Body of pancreas (tissue), 4 donors: ENCODE measurements around the gene ADAMTSL2. TPM values are rescaled to one million over a fixed set of nuclear protein-coding genes. Genes with fewer than 3 reads are reported as not detected.

ENCODE experiments used
- ATAC-seq: fragments of 150-250 bp; one replicate; pipeline ENCODE4 v1.9.1; 2016
- DNase-seq, 4 donors: peaks; one replicate each; pipeline ENCODE4 v3.0.0-alpha.2; 2019
- H3K27ac ChIP-seq, 4 donors: fragments of 200-600 bp; sonication (generic); 1 replicate in 3 of 4; 2 replicates in 1 of 4; pipeline versions ENCODE4 v1.5.1 to v1.6.1; 2016 to 2019; ENCODE audit warnings: mild to moderate bottlenecking in 1 of 4, mixed read lengths in 1 of 4, moderate library complexity in 1 of 4
- H3K27me3 ChIP-seq, 2 donors: fragments of 200-600 bp; sonication (generic); one replicate each; pipeline ENCODE4 v1.6.0; 2016; ENCODE audit warnings: mild to moderate bottlenecking in 1 of 2
- H3K36me3 ChIP-seq, 2 donors: fragments of 200-600 bp; sonication (generic); replicated peaks in 1 of 2; 2 replicates each; pipeline ENCODE4 v1.5.1; 2016; ENCODE audit warnings: low read depth in 2 of 2; ENCODE audit not compliant: insufficient read depth in 1 of 2
- H3K4me1 ChIP-seq: fragments of 200-600 bp; sonication (generic); one replicate; pipeline ENCODE4 v1.6.0; 2016
- H3K4me3 ChIP-seq, 2 donors: fragments of 200-600 bp; sonication (generic); 1 replicate in 1 of 2; 2 replicates in 1 of 2; pipeline ENCODE4 v1.5.1; 2016 to 2019
- H3K9me3 ChIP-seq, 3 donors: fragments of 200-600 bp; sonication (generic); 1 replicate in 2 of 3; 2 replicates in 1 of 3; pipeline ENCODE4 v1.5.1; 2016
- POLR2A ChIP-seq, 3 donors: fragments of 450-650 bp; IDR thresholded peaks; one replicate each; pipeline ENCODE4 v1.6.1; 2016; ENCODE audit warnings: antibody characterized with exemption in 3 of 3, mild to moderate bottlenecking in 2 of 3
- WGBS, 2 donors: methylation state at CpG; one replicate each; pipeline ENCODE4 v1.1.5; 2017; 5-methylcytosine and 5-hydroxymethylcytosine counted together
- intact Hi-C: fragments of 100-400 bp; cut with DNase I; formaldehyde crosslinking; loops from one replicate; pipeline ENCODE4 v1.15.1; 2023
- total RNA-seq, 2 donors: library from RNA; depleted of rRNA; stranded (reverse); fragments of >200 nt; gene quantifications; one replicate each; pipeline ENCODE4 v1.1.0, GENCODE V29; 2016
- TF ChIP-seq, protein P1 (sequence below), 7 experiments: fragments of 450-650 bp in 4 of 7; fragments of 200-600 bp in 3 of 7; sonication (generic) in 3 of 7; IDR thresholded peaks; one replicate each; pipeline ENCODE4 v1.5.1; 2016 to 2019; ENCODE audit warnings: antibody characterized with exemption in 7 of 7

The ADAMTSL2 gene
- total RNA-seq, 2 donors from 2014 or later, result 4.2 to 21.8 TPM

GRCh38 chr9:133524679-133525228, 9.8 kb upstream of the ADAMTSL2 start, which contains the start of gene MYMK:
TSS of gene MYMK (minus strand) at chr9:133524959. CDS start at chr9:133524844, 115 bp downstream.
- no peak for ATAC-seq
- WGBS, 2 donors, result 86 to 93% methylated on average over 15 of the region's 17 CpGs
- Histone ChIP-seq H3K9me3 (no peaks in the 10 kb centered on the region), H3K36me3 (no peaks in the 10 kb centered on the region), H3K27ac (no peak within 1 kb of the TSS), H3K4me3 (no peak within 1 kb of the TSS), H3K4me1 (peaks cover 53% of the 10 kb centered on the region), H3K27me3 (no peaks in the 10 kb centered on the region)
- no peak for TF ChIP-seq POLR2A (IDR thresholded peaks at IDR 0.05)
- TF ChIP-seq, protein P1, sequence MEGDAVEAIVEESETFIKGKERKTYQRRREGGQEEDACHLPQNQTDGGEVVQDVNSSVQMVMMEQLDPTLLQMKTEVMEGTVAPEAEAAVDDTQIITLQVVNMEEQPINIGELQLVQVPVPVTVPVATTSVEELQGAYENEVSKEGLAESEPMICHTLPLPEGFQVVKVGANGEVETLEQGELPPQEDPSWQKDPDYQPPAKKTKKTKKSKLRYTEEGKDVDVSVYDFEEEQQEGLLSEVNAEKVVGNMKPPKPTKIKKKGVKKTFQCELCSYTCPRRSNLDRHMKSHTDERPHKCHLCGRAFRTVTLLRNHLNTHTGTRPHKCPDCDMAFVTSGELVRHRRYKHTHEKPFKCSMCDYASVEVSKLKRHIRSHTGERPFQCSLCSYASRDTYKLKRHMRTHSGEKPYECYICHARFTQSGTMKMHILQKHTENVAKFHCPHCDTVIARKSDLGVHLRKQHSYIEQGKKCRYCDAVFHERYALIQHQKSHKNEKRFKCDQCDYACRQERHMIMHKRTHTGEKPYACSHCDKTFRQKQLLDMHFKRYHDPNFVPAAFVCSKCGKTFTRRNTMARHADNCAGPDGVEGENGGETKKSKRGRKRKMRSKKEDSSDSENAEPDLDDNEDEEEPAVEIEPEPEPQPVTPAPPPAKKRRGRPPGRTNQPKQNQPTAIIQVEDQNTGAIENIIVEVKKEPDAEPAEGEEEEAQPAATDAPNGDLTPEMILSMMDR (IDR thresholded peaks at IDR 0.05), result no peak
- DNase-seq, result no peak
- intact Hi-C loops, result no loop called here

DNA sequence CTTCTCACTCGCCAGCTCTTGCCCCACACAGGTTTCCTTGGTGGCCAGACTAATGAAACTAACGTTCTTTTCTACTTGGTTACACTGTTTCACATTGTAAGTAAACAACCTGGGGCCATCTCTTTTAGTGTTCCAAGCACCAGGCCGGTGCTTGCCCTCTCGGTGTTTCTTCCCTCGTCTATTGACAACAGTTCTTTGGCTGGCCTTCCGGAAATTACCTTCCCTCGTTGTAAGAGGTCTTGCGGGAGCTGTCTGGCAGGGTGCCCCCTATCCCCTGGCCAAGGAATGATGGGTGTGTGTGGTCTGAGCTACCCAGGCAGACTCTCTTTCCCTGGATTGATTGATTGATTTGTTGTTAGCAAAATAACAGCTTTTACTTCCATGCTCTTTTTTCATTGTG, 8.8 kb upstream of the ADAMTSL2 start:
- Histone ChIP-seq H3K4me3 (no peak overlapping the region), H3K36me3 (no peaks in the 10 kb centered on the region), H3K27ac (no peak overlapping the region), H3K27me3 (no peaks in the 10 kb centered on the region), H3K9me3 (no peaks in the 10 kb centered on the region), H3K4me1 (peaks cover 49% of the 10 kb centered on the region)
- 47 to 53% methylated on average over 8 of the region's 8 CpGs for WGBS, 2 donors
- no peak for TF ChIP-seq POLR2A (IDR thresholded peaks at IDR 0.05)
- TF ChIP-seq, protein P1 (IDR thresholded peaks at IDR 0.05), result no peak
- no peak for ATAC-seq
- no peak for DNase-seq
- intact Hi-C loops, result no loop called here

GRCh38 chr9:133526721-133527321, 7.7 kb upstream of the ADAMTSL2 start:
- H3K4me1 ChIP-seq, result peaks cover 39% of the 10 kb centered on the region
- TF ChIP-seq, protein P1 (IDR thresholded peaks at IDR 0.05), result no peak
- TF ChIP-seq POLR2A (IDR thresholded peaks at IDR 0.05), result no peak
- 65 to 80% methylated on average over 8 to 21 of the region's 21 CpGs for WGBS, 2 donors
- ATAC-seq, result no peak
- H3K9me3 ChIP-seq, result no peaks in the 10 kb centered on the region
- DNase-seq, result no peak
- H3K27me3 ChIP-seq, result no peaks in the 10 kb centered on the region
- H3K36me3 ChIP-seq, result no peaks in the 10 kb centered on the region
- no peak overlapping the region for H3K4me3 ChIP-seq
- peak overlapping the region in 2 of 4 donors; percentile 42 to 45 for H3K27ac ChIP-seq
- intact Hi-C loops, result no loop called here

DNA sequence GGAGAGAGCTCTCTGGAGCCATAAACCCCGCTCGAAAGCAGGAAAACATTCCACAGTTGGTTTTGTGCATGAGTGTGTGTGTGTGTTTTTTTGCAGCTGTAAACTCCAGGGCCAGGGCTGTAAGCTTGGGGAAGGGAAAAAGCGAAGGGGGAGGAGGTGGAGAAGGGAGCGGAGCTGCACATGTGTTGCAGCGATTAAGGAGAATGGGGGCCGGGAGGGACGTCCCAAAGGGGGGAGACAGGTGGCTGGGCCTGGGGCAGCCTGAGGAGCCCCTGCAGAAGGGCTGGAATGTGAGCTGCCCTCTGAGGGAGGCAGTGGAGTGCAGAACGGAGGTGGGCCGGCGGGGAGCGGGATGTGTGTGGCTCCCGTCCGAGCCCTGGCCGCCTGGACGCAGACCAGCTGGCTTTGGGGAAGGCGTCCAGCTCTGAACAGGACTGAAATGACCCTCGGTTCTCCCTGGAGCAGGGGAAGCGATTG, 7.0 kb upstream of the ADAMTSL2 start:
- no peak overlapping the region for H3K4me3 ChIP-seq
- H3K4me1 ChIP-seq, result peaks cover 33% of the 10 kb centered on the region
- peak; percentile 52 for ATAC-seq
- no peaks in the 10 kb centered on the region for H3K9me3 ChIP-seq
- H3K27ac ChIP-seq, result peak overlapping the region in 3 of 4 donors; percentile 38 to 45 (median 42)
- WGBS, 2 donors, result 30 to 40% methylated on average over 18 of the region's 18 CpGs
- H3K36me3 ChIP-seq, result no peaks in the 10 kb centered on the region
- peak in 2 of 4 donors; percentile 30 to 54 for DNase-seq
- no peaks in the 10 kb centered on the region for H3K27me3 ChIP-seq
- intact Hi-C loops, result no loop called here
- TF ChIP-seq POLR2A (IDR thresholded peaks at IDR 0.05), result no peak
- TF ChIP-seq, protein P1 (IDR thresholded peaks at IDR 0.05), result no peak
